HG03060 (cell line): Measurements from ENCODE around the gene HGF.
A peak's percentile ranks its signal among the peaks of the same experiment; 100 is the strongest.

Source experiments
- ATAC-seq: cut with Tn5 transposase; IDR thresholded peaks from one replicate; pipeline ENCODE4 v1.9.1; 2021; ENCODE audit warnings: low read depth, moderate number of reproducible peaks; ENCODE audit not compliant: unreplicated experiment

The HGF gene

GRCh38 chr7:81688622-81689411 is 81.0 kb downstream of the HGF start:
- ATAC-seq, result no peak

DNA sequence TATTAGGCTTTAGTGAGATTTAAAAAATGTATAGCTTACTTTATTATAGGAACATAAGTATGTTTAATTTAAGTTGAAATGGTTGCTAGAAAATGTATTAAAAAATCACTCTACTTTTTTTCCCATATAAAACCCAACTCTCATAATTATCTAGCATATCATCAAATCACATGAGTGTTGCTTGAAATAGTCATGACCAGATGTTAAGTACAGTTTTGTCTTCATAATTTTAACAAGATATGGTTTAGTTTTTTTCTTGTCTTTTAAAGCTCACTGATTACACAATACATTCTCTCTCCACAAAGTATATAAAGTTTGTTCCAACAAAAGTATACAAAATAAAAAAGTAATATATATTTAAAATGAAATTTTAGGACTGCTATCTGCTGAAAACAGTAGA is 82.8 kb downstream of the HGF start:
- no peak for ATAC-seq

DNA sequence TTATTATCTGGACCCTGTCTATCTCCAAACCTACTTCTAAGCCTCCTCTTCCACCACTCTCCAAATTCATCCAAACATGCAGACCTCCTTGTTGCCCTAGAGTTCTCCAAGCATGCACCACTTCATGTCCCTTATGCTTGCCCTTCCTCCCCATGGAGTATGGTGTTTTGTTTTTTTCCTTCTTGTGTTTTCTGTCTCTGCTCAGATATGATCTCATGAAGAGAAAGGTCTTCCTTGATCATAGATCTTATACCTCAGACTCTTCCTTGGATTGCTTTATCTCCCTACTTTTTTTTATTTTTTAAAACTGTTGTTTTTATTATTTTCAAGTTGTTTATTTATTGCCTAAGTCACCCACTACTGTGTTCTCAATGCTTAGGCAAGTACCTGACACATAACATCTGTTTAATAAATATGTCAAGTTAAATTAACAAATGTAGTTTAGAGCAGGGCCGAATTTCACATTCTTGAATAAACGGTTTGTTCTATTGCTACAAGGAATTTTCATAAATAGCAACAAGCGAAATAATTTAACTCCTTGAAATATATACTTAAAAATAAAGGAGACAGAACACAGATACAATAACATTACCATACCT is 84.5 kb downstream of the HGF start:
- no peak for ATAC-seq

DNA sequence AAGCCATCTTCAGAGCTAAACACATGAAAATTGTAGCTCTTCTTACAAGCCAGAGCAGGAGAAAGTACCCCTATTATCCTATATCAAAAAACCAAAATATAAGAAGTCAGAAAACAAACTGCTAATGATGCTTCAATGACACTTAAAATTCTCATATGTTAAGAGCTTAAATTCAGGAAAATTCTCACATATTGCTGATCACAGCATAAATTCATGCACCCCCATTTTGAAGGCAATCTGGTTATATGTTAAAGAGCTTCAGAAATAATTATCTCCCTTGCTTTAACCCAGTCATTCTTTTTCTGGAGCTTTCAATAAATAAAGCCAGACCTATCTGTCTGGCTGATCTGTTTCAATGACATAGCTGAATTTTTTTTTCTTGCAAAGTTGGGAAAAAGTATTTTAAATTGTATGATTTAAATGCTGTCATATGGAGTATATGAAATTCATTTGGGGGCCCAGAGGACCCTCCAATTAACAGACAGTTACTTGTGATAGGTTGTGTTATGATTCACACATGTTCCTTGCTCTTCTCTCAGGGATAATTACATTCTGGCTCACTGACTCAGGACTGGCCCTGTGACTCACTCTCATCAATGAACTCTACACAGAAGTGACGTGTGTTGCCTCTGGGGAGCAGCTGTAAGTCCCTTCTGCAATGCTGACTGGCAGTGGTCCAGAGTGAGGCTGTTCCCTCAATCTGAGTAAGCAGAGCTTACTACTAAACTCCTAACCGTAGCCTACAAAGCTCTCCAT is 85.2 kb downstream of the HGF start:
- ATAC-seq, result peak; percentile 98

GRCh38 chr7:81684033-81684432 is 85.8 kb downstream of the HGF start:
- ATAC-seq, result no peak

- ATAC-seq, result no peak
These were observed 87.0 kb downstream of the HGF start for GRCh38 chr7:81682873-81683272.

DNA sequence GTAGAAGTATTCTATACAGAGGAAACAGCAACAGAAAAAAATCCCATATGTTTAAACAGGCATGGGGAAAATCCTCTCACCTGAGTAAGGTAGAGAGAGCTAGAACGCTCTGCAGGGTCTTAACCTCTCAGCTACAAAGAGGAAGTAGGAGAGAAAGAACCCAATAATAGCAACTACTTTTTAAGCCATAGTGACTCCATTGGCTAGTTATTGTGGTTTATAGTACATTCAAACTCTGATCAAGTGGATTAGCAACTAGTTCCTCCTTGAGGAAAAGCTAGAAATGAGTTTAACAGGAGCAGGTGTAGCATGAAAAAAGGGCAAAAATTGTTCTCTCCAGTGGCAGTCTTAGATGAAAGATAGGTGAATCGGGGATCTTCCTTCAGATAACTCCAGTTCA is 89.7 kb downstream of the HGF start:
- ATAC-seq, result no peak

DNA sequence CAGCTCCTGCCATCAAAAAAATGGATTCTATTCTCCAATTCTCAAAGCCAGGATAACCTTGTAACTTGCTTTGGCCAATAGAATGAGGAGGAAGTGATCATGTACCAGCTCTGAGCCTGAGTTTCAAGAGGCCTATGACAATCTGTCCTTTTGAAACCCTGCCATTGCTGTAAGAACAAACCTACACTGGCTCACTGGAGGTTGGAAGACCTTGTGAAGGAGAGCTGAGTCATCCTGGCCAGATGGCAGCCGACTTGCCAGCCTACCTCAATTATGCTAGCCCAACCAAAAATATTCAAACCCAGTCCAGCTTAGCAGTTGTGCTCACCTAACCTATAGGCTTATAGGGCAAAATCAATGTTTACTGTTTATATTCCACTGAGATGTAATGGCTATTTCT is 93.0 kb downstream of the HGF start:
- ATAC-seq, result no peak

GRCh38 chr7:81676105-81676811 is 93.6 kb downstream of the HGF start:
- ATAC-seq, result no peak

- ATAC-seq, result no peak
These were observed 95.4 kb downstream of the HGF start for GRCh38 chr7:81674431-81674830.

GRCh38 chr7:81672872-81673271 is 97.0 kb downstream of the HGF start:
- no peak for ATAC-seq

DNA sequence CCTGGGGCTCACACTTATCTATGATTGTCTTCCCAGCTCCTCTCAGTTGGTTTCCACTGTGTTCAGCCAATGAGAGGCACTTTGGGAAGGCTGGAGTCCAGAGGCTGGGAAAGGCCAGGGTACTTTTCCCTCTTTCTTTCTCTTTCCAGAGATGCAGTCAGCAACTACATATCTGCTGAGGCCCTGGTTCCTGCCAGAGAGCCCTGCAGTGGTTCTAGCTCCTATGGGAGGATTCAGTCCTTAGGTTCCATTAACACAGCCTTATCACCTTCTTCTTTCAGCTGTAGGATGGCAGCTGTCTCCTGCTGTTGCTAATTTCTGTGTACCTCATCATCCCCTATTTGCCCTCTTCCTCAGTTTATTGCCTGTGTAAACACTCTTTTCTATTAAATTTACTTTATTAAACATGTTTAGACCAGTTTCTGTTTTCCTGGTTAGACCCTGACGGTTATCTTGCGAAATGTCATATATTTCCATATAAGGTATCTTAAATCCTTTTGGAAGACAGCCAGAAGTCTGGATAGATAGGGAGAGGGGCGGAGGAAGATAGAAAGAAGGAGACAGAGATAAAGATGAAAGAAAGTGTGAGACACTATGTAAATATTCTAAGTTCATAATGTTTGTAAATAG is 100.3 kb downstream of the HGF start:
- ATAC-seq, result no peak

DNA sequence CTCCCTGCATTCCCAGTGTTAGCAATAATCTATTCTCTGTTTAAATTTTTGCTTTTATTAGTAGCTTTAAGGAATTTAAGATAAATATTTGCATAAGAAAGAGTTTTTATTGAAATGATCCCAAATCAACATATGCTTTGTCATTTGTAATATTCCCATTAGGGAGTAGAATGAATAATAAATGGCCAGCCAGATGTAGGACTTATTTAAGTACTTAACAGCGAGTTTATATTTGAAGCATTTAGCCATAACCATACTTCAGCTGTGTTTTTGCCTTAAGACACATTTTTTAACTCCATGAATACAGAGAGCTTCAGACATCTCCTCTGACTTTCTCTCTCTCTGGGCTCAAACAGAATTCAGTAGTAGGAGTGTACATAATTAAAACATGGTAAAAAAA is 103.6 kb downstream of the HGF start:
- ATAC-seq, result no peak

DNA sequence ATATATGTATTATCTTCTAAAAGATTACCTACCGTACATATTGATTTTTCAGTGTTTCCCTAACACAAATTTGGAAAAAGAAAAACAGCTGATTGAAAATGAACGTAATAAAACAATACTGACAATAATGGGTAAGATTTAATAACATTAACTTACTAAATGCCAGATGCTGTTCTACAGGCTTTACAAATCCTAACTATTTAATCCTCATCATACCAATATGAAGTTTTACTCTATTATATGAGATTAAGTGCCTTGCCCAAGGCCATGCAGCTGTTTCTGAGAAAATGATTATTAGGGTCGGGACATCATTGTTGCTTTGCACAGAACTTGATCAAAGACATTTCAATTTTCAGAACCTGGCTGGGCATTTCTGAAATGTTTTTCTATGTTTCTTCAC is 104.6 kb downstream of the HGF start:
- no peak for ATAC-seq

- ATAC-seq, result no peak
These were observed 105.5 kb downstream of the HGF start for GRCh38 chr7:81664304-81664703.

DNA sequence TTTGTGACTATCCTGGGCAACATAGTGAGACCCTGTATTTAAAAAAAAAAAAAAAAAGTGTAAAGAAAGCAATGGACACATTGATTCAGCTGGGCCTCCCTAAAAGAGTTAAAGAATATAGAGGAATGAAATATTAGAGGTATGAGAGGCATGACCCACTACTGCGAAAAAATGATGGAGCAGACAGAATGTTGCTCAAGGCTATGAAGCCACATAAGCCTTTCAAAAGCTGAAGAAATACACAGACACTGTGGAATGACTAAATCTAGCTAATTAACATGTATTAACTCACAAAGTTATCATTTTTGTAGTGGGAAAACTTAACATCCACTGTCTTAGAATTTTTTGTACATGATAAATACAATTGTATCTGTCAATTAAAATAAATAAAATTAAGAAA is 107.3 kb downstream of the HGF start:
- no peak for ATAC-seq

DNA sequence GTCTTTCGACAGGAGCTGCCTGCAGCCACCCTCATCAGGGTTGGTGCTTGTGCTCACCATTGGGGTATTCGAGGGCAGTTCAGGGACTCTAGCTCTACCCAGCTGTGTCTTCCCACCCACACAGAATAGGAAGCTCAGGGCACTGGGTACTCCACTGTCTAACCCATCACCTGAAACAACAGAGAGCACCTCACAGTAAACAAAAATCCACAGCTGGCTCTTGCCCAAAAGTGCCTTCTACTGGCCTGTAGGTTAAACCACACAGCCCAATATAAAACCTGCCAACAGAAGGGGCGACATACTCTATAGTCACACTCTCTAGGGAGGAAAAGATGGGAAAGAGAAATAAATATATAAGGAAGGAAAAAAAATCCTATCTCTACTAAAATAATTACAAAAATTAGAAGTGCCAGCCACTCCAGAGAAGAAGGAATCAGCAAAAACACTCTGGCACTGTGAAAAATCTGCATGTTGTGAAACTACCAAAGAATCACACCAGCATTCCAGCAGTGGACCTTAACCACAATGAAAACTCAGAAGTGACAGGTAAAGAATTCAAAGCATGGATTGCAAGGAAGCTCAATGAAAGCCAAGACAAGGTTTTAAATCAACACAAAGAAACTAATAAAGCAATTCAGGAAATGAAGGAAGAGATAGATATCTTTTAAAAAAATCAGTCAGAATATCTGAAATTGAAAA is 110.0 kb downstream of the HGF start:
- ATAC-seq, result no peak

DNA sequence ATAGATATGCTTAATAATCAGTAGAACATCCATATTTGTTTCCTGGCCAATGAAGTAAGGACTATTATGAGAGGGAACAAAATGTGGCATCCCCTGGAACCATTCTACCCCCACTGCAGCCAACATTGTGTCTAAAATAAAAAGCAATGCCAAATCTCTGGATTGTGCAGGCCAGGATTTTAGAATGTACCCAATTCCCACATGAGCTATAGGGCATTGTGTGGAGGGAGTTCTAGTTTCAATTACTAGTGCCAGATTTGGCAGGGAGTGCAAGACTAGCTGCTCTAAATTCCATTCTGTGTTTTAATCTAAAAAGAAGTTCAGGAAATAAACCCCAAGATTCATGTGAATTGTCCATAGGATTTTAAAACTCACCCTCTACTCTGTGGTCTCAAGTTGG is 112.3 kb downstream of the HGF start:
- ATAC-seq, result no peak

GRCh38 chr7:81655271-81655670 is 114.6 kb downstream of the HGF start:
- ATAC-seq, result no peak

DNA sequence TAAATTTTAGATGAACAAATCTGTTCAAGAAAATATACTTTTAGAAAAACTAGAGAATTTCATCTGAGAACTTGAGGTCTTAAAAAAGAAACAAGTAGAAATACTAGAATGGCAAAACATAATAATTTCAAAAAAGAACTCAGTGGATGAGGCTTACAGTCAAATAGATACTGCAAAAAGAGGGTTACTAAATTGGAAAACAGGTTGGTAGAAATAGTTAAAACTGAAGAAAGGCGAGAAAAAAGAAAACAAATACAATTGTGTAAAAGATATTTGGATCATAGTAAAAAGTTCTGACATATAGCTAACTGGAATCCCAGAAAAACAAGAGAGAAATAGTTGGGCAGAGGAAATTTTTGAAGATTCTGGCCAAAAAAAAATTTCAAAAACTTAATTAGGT is 117.6 kb downstream of the HGF start:
- ATAC-seq, result no peak
